Measurements from ENCODE around the gene SH3PXD2B. TPM values are rescaled to one million over a fixed set of nuclear protein-coding genes. Genes with fewer than 3 reads are reported as not detected.

SH3PXD2B gene
- total RNA-seq, 2 experiments from 2014 or later = 0.60 to 0.95 TPM

- peaks cover 7% of the 10 kb centered on the region for H3K27me3 Mint-ChIP-seq
- no peaks in the 10 kb centered on the region for H3K9me3 Mint-ChIP-seq
- TF ChIP-seq, protein P1, sequence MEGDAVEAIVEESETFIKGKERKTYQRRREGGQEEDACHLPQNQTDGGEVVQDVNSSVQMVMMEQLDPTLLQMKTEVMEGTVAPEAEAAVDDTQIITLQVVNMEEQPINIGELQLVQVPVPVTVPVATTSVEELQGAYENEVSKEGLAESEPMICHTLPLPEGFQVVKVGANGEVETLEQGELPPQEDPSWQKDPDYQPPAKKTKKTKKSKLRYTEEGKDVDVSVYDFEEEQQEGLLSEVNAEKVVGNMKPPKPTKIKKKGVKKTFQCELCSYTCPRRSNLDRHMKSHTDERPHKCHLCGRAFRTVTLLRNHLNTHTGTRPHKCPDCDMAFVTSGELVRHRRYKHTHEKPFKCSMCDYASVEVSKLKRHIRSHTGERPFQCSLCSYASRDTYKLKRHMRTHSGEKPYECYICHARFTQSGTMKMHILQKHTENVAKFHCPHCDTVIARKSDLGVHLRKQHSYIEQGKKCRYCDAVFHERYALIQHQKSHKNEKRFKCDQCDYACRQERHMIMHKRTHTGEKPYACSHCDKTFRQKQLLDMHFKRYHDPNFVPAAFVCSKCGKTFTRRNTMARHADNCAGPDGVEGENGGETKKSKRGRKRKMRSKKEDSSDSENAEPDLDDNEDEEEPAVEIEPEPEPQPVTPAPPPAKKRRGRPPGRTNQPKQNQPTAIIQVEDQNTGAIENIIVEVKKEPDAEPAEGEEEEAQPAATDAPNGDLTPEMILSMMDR (IDR thresholded peaks at IDR 0.05) = no peak
- H3K4me3 Mint-ChIP-seq = no peak overlapping the region
- CTCF ChIA-PET = no interaction called here
- no peak overlapping the region for H3K4me3 ChIP-seq (ENCODE audit: low read length)
- H3K27ac Mint-ChIP-seq = no peak overlapping the region
- no peaks in the 10 kb centered on the region for H3K36me3 ChIP-seq (ENCODE audit: insufficient read depth, low read length)
- no peaks in the 10 kb centered on the region for H3K36me3 Mint-ChIP-seq (ENCODE audit: low read depth)
- no peaks in the 10 kb centered on the region for H3K4me1 ChIP-seq (ENCODE audit: insufficient read depth, low read length)
- H3K4me1 Mint-ChIP-seq (ENCODE audit: low read depth) = no peaks in the 10 kb centered on the region
- no peak overlapping the region for H3K27ac ChIP-seq (ENCODE audit: low read depth in 1 of 2, low read length in 2 of 2)
- DNase-seq (no peak), ATAC-seq (ENCODE audit: poor library complexity) (no peak)
- POLR2A ChIA-PET = no interaction called here
- peaks cover 0 to 1% of the 10 kb centered on the region in 2 experiments for H3K27me3 ChIP-seq (ENCODE audit: control insufficient read depth in 1 of 2, insufficient read depth in 2 of 2, low read length in 2 of 2)
- intact Hi-C loops (cut with DNase I, micrococcal nuclease) = no loop called here
- no peaks in the 10 kb centered on the region for H3K9me3 ChIP-seq (ENCODE audit: control insufficient read depth in 1 of 2, insufficient read depth in 1 of 2, low read length in 2 of 2)
Measured at GRCh38 chr5:172501708-172502320, 47.5 kb upstream of the SH3PXD2B start.

- DNase-seq (no peak), ATAC-seq (ENCODE audit: poor library complexity) (no peak)
- Mint-ChIP-seq H3K27me3 (peaks cover 6% of the 10 kb centered on the region), H3K36me3 (ENCODE audit: low read depth) (no peaks in the 10 kb centered on the region), H3K4me1 (ENCODE audit: low read depth) (no peaks in the 10 kb centered on the region), H3K4me3 (no peak overlapping the region), H3K27ac (no peak overlapping the region), H3K9me3 (no peaks in the 10 kb centered on the region)
- ChIA-PET POLR2A (no interaction called here), CTCF (no interaction called here)
- Histone ChIP-seq H3K27ac (ENCODE audit: low read depth in 1 of 2, low read length in 2 of 2) (no peak overlapping the region), H3K27me3 (ENCODE audit: control insufficient read depth in 1 of 2, insufficient read depth in 2 of 2, low read length in 2 of 2) (no peaks in the 10 kb centered on the region), H3K4me1 (ENCODE audit: insufficient read depth, low read length) (no peaks in the 10 kb centered on the region), H3K9me3 (ENCODE audit: control insufficient read depth in 1 of 2, insufficient read depth in 1 of 2, low read length in 2 of 2) (no peaks in the 10 kb centered on the region), H3K4me3 (ENCODE audit: low read length) (no peak overlapping the region), H3K36me3 (ENCODE audit: insufficient read depth, low read length) (no peaks in the 10 kb centered on the region)
- intact Hi-C loops (cut with DNase I, micrococcal nuclease) = no loop called here
- TF ChIP-seq, protein P1 (IDR thresholded peaks at IDR 0.05) = no peak
Measured at GRCh38 chr5:172499287-172499686, 45.0 kb upstream of the SH3PXD2B start.

- Mint-ChIP-seq H3K27me3 (peaks cover 10% of the 10 kb centered on the region), H3K36me3 (ENCODE audit: low read depth) (no peaks in the 10 kb centered on the region), H3K27ac (no peak overlapping the region), H3K4me1 (ENCODE audit: low read depth) (no peaks in the 10 kb centered on the region), H3K9me3 (no peaks in the 10 kb centered on the region), H3K4me3 (no peak overlapping the region)
- Histone ChIP-seq H3K27ac (ENCODE audit: low read depth in 1 of 2, low read length in 2 of 2) (no peak overlapping the region), H3K9me3 (ENCODE audit: control insufficient read depth in 1 of 2, insufficient read depth in 1 of 2, low read length in 2 of 2) (no peaks in the 10 kb centered on the region), H3K27me3 (ENCODE audit: control insufficient read depth in 1 of 2, insufficient read depth in 2 of 2, low read length in 2 of 2) (no peaks in the 10 kb centered on the region), H3K4me3 (ENCODE audit: low read length) (no peak overlapping the region), H3K36me3 (ENCODE audit: insufficient read depth, low read length) (no peaks in the 10 kb centered on the region), H3K4me1 (ENCODE audit: insufficient read depth, low read length) (no peaks in the 10 kb centered on the region)
- DNase-seq (no peak), ATAC-seq (ENCODE audit: poor library complexity) (no peak)
- ChIA-PET POLR2A (no interaction called here), CTCF (no interaction called here)
- TF ChIP-seq, protein P1 (IDR thresholded peaks at IDR 0.05) = no peak
- intact Hi-C loops (cut with DNase I, micrococcal nuclease) = no loop called here
Measured at GRCh38 chr5:172498431-172499129, 44.3 kb upstream of the SH3PXD2B start.

All from CD4-positive, alpha-beta T cell (primary cell).